HG02981 (cell line): ENCODE data around the gene RPLP2.

ENCODE experiments used
- ATAC-seq: cut with Tn5 transposase; IDR thresholded peaks from one replicate; pipeline ENCODE4 v1.9.1; 2021; ENCODE audit warnings: mild to moderate bottlenecking, moderate library complexity; ENCODE audit not compliant: unreplicated experiment

The RPLP2 gene

DNA sequence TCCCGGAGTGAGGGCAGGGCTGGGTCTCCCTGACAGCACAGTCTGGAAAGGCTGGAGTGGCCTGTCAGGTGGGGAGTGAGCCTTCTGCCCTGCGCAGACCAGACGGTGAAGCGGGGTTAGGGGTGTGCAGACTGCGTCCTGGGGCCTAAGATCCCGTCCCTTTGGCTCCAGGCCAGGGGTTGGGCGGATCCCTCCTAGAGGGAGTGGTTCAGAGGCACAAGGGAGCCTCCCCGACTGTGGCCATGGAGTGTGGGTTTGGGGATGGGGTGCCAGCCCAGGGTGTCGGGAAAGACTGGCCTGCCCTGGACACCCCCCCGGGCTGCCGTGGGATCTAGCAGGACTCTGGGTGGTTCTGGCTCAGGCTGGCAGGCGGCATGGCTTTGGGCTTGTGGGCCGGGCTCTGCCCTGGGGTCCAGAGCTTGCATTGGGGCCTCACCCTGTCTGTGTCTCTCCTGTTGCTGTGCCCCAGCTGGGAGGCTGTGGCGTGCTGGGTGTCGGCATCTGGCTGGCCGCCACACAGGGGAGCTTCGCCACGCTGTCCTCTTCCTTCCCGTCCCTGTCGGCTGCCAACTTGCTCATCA is 52.4 kb downstream of the RPLP2 start:
- no peak for ATAC-seq
